ENCODE results near the gene ACOT7. TPM values are rescaled to one million over a fixed set of nuclear protein-coding genes. Genes with fewer than 3 reads are reported as not detected.
A peak's percentile ranks its signal among the peaks of the same experiment; 100 is the strongest.

Gene ACOT7
- total and polyA plus RNA-seq, 2 experiments from 2014 or later, result 167 to 169 TPM

DNA sequence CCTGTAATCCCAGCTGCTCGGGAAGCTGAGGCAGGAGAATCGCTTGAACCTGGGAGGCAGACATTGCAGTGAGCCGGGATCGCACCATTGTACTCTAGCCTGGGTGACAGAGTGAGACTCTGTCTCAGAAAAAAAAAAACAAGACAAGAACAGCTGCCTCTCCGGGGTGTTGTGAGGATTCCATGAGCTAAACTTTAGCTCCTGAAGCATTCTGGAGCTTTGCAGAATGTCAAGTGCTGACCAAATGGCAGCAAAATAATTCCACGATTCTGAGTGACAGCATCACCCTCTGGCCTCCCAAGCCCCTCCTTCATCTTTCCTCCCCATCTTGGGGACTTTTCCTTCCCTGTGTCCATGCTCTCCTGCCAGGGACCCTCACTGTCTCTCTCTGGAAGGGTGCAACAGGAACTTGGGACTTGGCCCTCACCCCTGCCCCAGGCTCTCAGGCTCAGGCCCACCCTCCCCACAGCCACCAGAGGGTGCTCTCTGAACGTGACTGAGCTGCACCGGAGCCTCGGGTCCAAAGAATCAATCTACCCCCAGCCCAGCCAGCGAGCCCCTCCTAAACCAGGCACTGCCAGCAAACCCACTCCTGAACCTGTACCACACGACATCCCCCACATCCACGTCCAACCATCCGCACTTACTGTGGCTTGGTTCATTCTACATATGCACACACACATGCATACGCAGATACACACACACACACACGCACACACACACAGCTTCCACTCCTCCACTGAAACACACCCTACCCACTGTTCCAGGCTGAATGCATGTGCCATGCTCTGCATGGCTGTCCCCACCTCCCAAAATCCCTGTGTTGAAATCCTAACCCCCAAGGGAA lies 45.7 kb downstream of the ACOT7 start:
- H3K4me3 Mint-ChIP-seq, result no peak overlapping the region
- peak overlapping the region; percentile 17; the same call in 1 of the 2 replicates for H3K27ac Mint-ChIP-seq
- H3K4me1 Mint-ChIP-seq, result peaks cover 19% of the 10 kb centered on the region
- Histone ChIP-seq H3K4me2 (no peak overlapping the region), H3K4me3 (no peak overlapping the region), H3F3A (replicated peaks; ENCODE audit: low read depth) (peaks cover 10% of the 10 kb centered on the region; the same call in 1 of the 2 replicates), H3K27ac (ENCODE audit: low read depth) (0 out of 2 replicates have a peak overlapping the region, but pooled peaks have one; percentile 14), H3K4me1 (ENCODE audit: insufficient read depth) (no peaks in the 10 kb centered on the region; the same call in 1 of the 2 replicates), H3K9me2 (ENCODE audit: insufficient read depth) (no peaks in the 10 kb centered on the region), H3K27me3 (ENCODE audit: insufficient read depth) (no peaks in the 10 kb centered on the region), H3K79me2 (replicated peaks; ENCODE audit: insufficient read depth) (peaks cover 17% of the 10 kb centered on the region), H4K20me1 (replicated peaks; ENCODE audit: insufficient read depth) (peaks cover 18% of the 10 kb centered on the region), H2AFZ (no peak overlapping the region), H3K36me3 (ENCODE audit: insufficient read depth) (no peaks in the 10 kb centered on the region)
- H3K27me3 Mint-ChIP-seq (ENCODE audit: insufficient read depth, low read depth, poor library complexity), result peaks cover 10% of the 10 kb centered on the region
- ATAC-seq (peak; percentile 61), DNase-seq (ENCODE audit: low spot score) (peak; percentile 66)
- H3K36me3 Mint-ChIP-seq (ENCODE audit: low read depth), result peaks cover 2% of the 10 kb centered on the region; the same call in 2 of the 3 replicates
- TF ChIP-seq, protein P1, sequence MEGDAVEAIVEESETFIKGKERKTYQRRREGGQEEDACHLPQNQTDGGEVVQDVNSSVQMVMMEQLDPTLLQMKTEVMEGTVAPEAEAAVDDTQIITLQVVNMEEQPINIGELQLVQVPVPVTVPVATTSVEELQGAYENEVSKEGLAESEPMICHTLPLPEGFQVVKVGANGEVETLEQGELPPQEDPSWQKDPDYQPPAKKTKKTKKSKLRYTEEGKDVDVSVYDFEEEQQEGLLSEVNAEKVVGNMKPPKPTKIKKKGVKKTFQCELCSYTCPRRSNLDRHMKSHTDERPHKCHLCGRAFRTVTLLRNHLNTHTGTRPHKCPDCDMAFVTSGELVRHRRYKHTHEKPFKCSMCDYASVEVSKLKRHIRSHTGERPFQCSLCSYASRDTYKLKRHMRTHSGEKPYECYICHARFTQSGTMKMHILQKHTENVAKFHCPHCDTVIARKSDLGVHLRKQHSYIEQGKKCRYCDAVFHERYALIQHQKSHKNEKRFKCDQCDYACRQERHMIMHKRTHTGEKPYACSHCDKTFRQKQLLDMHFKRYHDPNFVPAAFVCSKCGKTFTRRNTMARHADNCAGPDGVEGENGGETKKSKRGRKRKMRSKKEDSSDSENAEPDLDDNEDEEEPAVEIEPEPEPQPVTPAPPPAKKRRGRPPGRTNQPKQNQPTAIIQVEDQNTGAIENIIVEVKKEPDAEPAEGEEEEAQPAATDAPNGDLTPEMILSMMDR (conservative IDR thresholded peaks at IDR 0.05; ENCODE audit: low read depth in 2 of 2), result peak; percentile 70 to 92
- no peak for TF ChIP-seq JUNB (IDR thresholded peaks at IDR 0.05; ENCODE audit: unreplicated experiment)
- H3K9me3 Mint-ChIP-seq, result no peaks in the 10 kb centered on the region

- no peak overlapping the region for H2AFZ ChIP-seq
- no peaks in the 10 kb centered on the region for H3K9me2 ChIP-seq (ENCODE audit: insufficient read depth)
- no peak overlapping the region for H3K4me2 ChIP-seq
- H3K4me3 ChIP-seq, result no peak overlapping the region
- H3K36me3 ChIP-seq (ENCODE audit: insufficient read depth), result no peaks in the 10 kb centered on the region
- no peaks in the 10 kb centered on the region for H3K27me3 ChIP-seq (ENCODE audit: insufficient read depth)
- peaks cover 9% of the 10 kb centered on the region; the same call in 1 of the 2 replicates for H3K79me2 ChIP-seq (replicated peaks; ENCODE audit: insufficient read depth)
- Mint-ChIP-seq H3K4me3 (no peak overlapping the region), H3K4me1 (peaks cover 12% of the 10 kb centered on the region), H3K36me3 (ENCODE audit: low read depth) (peaks cover 9% of the 10 kb centered on the region), H3K27me3 (ENCODE audit: insufficient read depth, low read depth, poor library complexity) (peaks cover 10% of the 10 kb centered on the region), H3K27ac (no peak overlapping the region), H3K9me3 (no peaks in the 10 kb centered on the region)
- no peak for ATAC-seq
- peaks cover 10% of the 10 kb centered on the region; the same call in 1 of the 2 replicates for H3F3A ChIP-seq (replicated peaks; ENCODE audit: low read depth)
- H3K27ac ChIP-seq (ENCODE audit: low read depth), result no peak overlapping the region
- no peaks in the 10 kb centered on the region for H3K4me1 ChIP-seq (ENCODE audit: insufficient read depth)
- DNase-seq (ENCODE audit: low spot score), result no peak
- H4K20me1 ChIP-seq (replicated peaks; ENCODE audit: insufficient read depth), result peaks cover 18% of the 10 kb centered on the region
- TF ChIP-seq, protein P2, sequence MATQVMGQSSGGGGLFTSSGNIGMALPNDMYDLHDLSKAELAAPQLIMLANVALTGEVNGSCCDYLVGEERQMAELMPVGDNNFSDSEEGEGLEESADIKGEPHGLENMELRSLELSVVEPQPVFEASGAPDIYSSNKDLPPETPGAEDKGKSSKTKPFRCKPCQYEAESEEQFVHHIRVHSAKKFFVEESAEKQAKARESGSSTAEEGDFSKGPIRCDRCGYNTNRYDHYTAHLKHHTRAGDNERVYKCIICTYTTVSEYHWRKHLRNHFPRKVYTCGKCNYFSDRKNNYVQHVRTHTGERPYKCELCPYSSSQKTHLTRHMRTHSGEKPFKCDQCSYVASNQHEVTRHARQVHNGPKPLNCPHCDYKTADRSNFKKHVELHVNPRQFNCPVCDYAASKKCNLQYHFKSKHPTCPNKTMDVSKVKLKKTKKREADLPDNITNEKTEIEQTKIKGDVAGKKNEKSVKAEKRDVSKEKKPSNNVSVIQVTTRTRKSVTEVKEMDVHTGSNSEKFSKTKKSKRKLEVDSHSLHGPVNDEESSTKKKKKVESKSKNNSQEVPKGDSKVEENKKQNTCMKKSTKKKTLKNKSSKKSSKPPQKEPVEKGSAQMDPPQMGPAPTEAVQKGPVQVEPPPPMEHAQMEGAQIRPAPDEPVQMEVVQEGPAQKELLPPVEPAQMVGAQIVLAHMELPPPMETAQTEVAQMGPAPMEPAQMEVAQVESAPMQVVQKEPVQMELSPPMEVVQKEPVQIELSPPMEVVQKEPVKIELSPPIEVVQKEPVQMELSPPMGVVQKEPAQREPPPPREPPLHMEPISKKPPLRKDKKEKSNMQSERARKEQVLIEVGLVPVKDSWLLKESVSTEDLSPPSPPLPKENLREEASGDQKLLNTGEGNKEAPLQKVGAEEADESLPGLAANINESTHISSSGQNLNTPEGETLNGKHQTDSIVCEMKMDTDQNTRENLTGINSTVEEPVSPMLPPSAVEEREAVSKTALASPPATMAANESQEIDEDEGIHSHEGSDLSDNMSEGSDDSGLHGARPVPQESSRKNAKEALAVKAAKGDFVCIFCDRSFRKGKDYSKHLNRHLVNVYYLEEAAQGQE (IDR thresholded peaks at IDR 0.05; ENCODE audit: unreplicated experiment), result no peak
- TF ChIP-seq ZNF331 (CRISPR knock-in tag; IDR thresholded peaks at IDR 0.05; ENCODE audit: low read depth) (no peak), NANOG (IDR thresholded peaks at IDR 0.05; ENCODE audit: borderline replicate concordance) (no peak), STAT1 (IDR thresholded peaks at IDR 0.05; ENCODE audit: unreplicated experiment) (no peak), POLR2AphosphoS5 (IDR thresholded peaks at IDR 0.05; ENCODE audit: low read depth) (no peak), EZH2 (IDR thresholded peaks at IDR 0.05; ENCODE audit: low read depth, unreplicated experiment) (no peak), ETS1 (IDR thresholded peaks at IDR 0.05) (no peak), EZH2phosphoT487 (IDR thresholded peaks at IDR 0.05; ENCODE audit: unreplicated experiment) (no peak), ZNF114 (CRISPR knock-in tag; IDR thresholded peaks at IDR 0.05) (no peak)
- TF ChIP-seq, protein P1 (conservative IDR thresholded peaks at IDR 0.05; ENCODE audit: low read depth in 2 of 2), result no peak
Observed at GRCh38 chr1:6345460-6345859, 48.1 kb downstream of the ACOT7 start.

All from GM23338 (cell line).